ENCODE data around the gene FLT3. TPM values are rescaled to one million over a fixed set of nuclear protein-coding genes. Genes with fewer than 3 reads are reported as not detected.

The FLT3 gene
- total and polyA plus RNA-seq, 12 donors, result 0.06 to 1.0 (median 0.26) TPM

DNA sequence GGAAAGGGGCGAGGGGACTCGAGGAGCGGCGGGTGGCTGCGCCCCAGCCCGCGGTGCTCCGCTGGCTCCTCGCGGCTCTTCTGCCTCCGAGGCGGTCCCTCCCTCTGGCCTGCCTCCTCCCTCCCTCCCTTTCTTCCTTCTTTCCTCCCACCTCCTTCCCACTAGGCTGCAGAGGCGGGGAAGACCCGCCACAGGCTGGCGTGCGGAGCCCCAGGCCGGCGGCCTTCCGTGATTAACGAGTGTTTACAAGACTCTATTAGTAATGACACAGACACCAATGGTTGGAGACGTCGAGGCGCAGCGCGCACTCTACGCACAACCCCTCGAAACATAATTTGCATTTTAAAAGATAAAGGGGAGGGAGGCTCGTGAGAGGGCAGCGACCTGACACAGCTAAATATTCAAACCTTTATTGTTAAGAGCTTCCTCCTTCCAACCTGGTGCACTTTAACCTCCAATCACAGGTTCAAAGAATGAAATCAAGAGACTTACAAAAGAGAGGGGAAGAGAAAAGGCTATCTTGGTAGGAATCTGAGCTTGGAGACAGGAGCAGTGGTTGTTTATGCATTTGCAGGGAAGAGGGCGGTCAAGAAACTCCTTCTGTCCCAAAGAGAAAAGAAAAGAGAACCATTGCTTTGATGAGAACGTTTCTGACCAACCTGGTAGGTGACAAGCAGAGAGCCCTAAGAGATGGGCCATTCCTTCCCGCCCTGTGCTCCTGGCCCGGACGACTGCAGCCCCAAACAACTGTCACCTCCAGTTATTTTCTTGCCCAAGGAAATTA is 131.1 kb downstream of the FLT3 start, which contains the start of gene CDX2:
Gene CDX2 (minus strand): TSS at position 234 of the 784 bp plus-strand sequence. CDS start 309 bp downstream, outside the sequence.
- no peaks in the 10 kb centered on the region for H3K4me1 ChIP-seq (replicated peaks in 1 of 2)
- no peak for TF ChIP-seq POLR2A (IDR thresholded peaks at IDR 0.05)
- TF ChIP-seq CTCF (IDR thresholded peaks at IDR 0.05), result no peak
- no peak within 1 kb of the TSS for H3K27ac ChIP-seq
- H3K9me3 ChIP-seq (replicated peaks in 1 of 3), result no peaks in the 10 kb centered on the region
- no peak within 1 kb of the TSS for H3K4me3 ChIP-seq
- H3K27me3 ChIP-seq, result peaks cover 87% of the 10 kb centered on the region
- no peaks in the 10 kb centered on the region for H3K36me3 ChIP-seq (replicated peaks in 1 of 2)
- 4 to 8% (median 4%) methylated on average over 22 to 34 of the region's 34 CpGs for whole genome bisulfite sequencing, 4 donors
- no peak for DNase-seq
- intact Hi-C loops (cut with DNase I), result no loop called here

DNA sequence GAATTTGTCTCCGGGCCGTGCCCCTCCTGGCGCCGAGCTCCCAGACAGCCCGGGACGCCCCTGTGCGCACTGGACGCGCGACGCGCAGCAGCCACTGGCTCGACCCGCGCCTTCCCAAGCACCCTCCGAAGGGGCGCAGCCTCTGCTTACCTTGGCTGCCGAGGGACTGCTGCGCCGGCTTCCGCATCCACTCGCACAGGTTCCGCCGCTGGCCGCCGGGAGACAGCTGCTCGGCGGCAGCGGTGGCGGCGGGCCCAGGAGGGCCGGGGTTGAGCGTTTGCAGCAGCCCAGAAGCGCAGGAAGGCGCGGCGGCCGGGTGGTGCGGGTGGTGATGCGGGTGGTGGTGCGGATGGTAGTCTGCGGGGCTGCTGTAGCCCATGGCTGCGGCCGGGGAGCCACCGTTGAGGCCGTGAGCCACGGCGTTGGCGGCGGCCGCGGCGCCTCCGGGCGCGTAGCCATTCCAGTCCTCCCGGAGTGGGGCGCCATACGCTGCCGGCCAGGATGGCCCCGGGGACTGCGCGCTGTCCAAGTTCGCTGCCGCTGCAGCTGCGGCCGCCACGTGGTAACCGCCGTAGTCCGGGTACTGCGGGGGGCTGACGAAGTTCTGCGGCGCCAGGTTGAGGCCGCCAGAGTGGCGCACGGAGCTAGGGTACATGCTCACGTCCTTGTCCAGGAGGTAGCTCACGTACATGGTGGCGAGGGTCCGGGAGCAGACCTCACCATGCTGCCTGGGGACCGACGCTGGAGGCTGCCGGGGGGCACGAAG is 131.9 kb downstream of the FLT3 start:
- Histone ChIP-seq H3K27ac (no peak overlapping the region), H3K36me3 (replicated peaks in 1 of 2) (no peaks in the 10 kb centered on the region), H3K4me1 (replicated peaks in 1 of 2) (no peaks in the 10 kb centered on the region), H3K27me3 (peaks cover 83% of the 10 kb centered on the region), H3K9me3 (replicated peaks in 1 of 3) (no peaks in the 10 kb centered on the region), H3K4me3 (no peak overlapping the region)
- TF ChIP-seq CTCF (IDR thresholded peaks at IDR 0.05) (no peak), POLR2A (IDR thresholded peaks at IDR 0.05) (no peak)
- intact Hi-C loops (cut with DNase I), result no loop called here
- DNase-seq, result no peak
- 0 to 1% (median 0%) methylated on average over 1 to 86 of the region's 86 CpGs for WGBS, 4 donors

GRCh38 chr13:27967736-27968315 is 132.6 kb downstream of the FLT3 start:
- no peaks in the 10 kb centered on the region for H3K4me1 ChIP-seq (replicated peaks in 1 of 2)
- no peaks in the 10 kb centered on the region for H3K9me3 ChIP-seq (replicated peaks in 1 of 3)
- TF ChIP-seq POLR2A (IDR thresholded peaks at IDR 0.05) (no peak), CTCF (IDR thresholded peaks at IDR 0.05) (no peak)
- intact Hi-C loops (cut with DNase I), result no loop called here
- DNase-seq, result no peak
- H3K36me3 ChIP-seq (replicated peaks in 1 of 2), result no peaks in the 10 kb centered on the region
- H3K27me3 ChIP-seq, result peaks cover 87% of the 10 kb centered on the region
- H3K27ac ChIP-seq, result no peak overlapping the region
- 1 to 7% (median 2%) methylated on average over 13 to 33 of the region's 33 CpGs for WGBS, 4 donors
- H3K4me3 ChIP-seq, result no peak overlapping the region

GRCh38 chr13:27967203-27967735 is 133.1 kb downstream of the FLT3 start:
- WGBS, 4 donors, result 5 to 7% (median 6%) methylated on average over 5 to 18 of the region's 18 CpGs
- no peak for TF ChIP-seq POLR2A (IDR thresholded peaks at IDR 0.05)
- TF ChIP-seq CTCF (IDR thresholded peaks at IDR 0.05), result no peak
- intact Hi-C loops (cut with DNase I), result no loop called here
- Histone ChIP-seq H3K9me3 (replicated peaks in 1 of 3) (no peaks in the 10 kb centered on the region), H3K27me3 (peaks cover 87% of the 10 kb centered on the region), H3K4me1 (replicated peaks in 1 of 2) (no peaks in the 10 kb centered on the region), H3K36me3 (replicated peaks in 1 of 2) (no peaks in the 10 kb centered on the region), H3K4me3 (no peak overlapping the region), H3K27ac (no peak overlapping the region)
- peak in 1 of 7 donors; percentile 6 for DNase-seq

Data from adrenal gland (tissue), 12 donors.